ENCODE results near the gene NMNAT2. TPM values are rescaled to one million over a fixed set of nuclear protein-coding genes. Genes with fewer than 3 reads are reported as not detected.

Gene NMNAT2
- total RNA-seq, 2 experiments from 2014 or later = not detected

DNA sequence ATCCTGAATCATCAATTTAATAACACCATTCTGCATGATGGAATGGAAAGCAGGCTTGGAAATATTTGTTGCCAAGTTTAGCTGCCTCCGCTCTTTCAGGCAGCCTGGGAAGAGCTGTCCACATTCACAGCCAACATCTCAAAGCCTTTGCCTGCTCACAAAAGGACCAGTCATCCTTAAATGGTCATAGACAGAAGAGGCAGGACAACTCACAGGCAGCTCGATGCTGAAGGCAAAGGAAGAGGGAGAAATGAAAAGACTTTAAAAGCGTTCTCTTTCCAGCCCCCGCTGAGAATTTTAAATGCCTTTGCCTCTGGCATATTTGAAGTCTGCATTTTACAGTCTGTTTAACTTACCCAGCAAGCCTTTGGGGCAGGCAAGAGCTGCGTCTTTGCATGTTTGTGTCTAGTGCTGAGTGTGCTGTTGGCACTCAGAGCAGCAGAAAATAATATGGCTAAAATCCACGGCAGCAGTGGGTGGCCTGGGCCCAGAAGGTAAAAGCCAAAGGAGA lies 68.9 kb downstream of the NMNAT2 start:
- H3K4me3 ChIP-seq (ENCODE audit: low read depth, low read length, poor library complexity, severe bottlenecking) = no peak overlapping the region
- no peaks in the 10 kb centered on the region for H3K79me2 ChIP-seq (ENCODE audit: insufficient read depth, low read depth, low read length)
- no peaks in the 10 kb centered on the region for H3K9me2 ChIP-seq (ENCODE audit: insufficient read depth, low read length)
- H4K20me1 ChIP-seq (ENCODE audit: insufficient read depth, low read length) = no peaks in the 10 kb centered on the region
- H3K4me1 ChIP-seq (ENCODE audit: insufficient read depth, low read length, poor library complexity, severe bottlenecking) = no peaks in the 10 kb centered on the region
- no peak overlapping the region for H2AFZ ChIP-seq (ENCODE audit: low read length)
- intact Hi-C loops (cut with micrococcal nuclease; ENCODE audit: unreplicated experiment) = no loop called here
- ChIA-PET CTCF (ENCODE audit: unreplicated experiment) (no interaction called here), POLR2A (no interaction called here)
- no peak overlapping the region for H3K4me2 ChIP-seq (ENCODE audit: low read length)
- H3K27ac ChIP-seq (ENCODE audit: low read depth, low read length, poor library complexity, severe bottlenecking) = no peak overlapping the region
- no TSS peak for BruUV-seq (replicated peaks)
- DNase-seq (ENCODE audit: low spot score) = no peak
- H3K36me3 ChIP-seq (ENCODE audit: insufficient read depth, low read length) = no peaks in the 10 kb centered on the region
- no peaks in the 10 kb centered on the region for H3K9me3 ChIP-seq (ENCODE audit: low read length)
- no peak for TF ChIP-seq EZH2phosphoT487 (IDR thresholded peaks at IDR 0.05; ENCODE audit: borderline replicate concordance, low read depth, low read length)
- TF ChIP-seq, protein P1, sequence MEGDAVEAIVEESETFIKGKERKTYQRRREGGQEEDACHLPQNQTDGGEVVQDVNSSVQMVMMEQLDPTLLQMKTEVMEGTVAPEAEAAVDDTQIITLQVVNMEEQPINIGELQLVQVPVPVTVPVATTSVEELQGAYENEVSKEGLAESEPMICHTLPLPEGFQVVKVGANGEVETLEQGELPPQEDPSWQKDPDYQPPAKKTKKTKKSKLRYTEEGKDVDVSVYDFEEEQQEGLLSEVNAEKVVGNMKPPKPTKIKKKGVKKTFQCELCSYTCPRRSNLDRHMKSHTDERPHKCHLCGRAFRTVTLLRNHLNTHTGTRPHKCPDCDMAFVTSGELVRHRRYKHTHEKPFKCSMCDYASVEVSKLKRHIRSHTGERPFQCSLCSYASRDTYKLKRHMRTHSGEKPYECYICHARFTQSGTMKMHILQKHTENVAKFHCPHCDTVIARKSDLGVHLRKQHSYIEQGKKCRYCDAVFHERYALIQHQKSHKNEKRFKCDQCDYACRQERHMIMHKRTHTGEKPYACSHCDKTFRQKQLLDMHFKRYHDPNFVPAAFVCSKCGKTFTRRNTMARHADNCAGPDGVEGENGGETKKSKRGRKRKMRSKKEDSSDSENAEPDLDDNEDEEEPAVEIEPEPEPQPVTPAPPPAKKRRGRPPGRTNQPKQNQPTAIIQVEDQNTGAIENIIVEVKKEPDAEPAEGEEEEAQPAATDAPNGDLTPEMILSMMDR (conservative IDR thresholded peaks at IDR 0.05; ENCODE audit: low read length) = no peak

GRCh38 chr1:183346276-183346732 lies 71.9 kb downstream of the NMNAT2 start:
- H4K20me1 ChIP-seq (ENCODE audit: insufficient read depth, low read length) = no peaks in the 10 kb centered on the region
- H3K4me2 ChIP-seq (ENCODE audit: low read length) = no peak overlapping the region
- H3K9me3 ChIP-seq (ENCODE audit: low read length) = no peaks in the 10 kb centered on the region
- H3K4me3 ChIP-seq (ENCODE audit: low read depth, low read length, poor library complexity, severe bottlenecking) = no peak overlapping the region
- ChIA-PET POLR2A (interaction anchor here (0.6 kb wide), 1 partner anchor 363 kb away, joined by 4 read pairs; no protein-coding TSS in a partner anchor), CTCF (ENCODE audit: unreplicated experiment) (no interaction called here)
- no peak for DNase-seq (ENCODE audit: low spot score)
- TF ChIP-seq EZH2phosphoT487 (IDR thresholded peaks at IDR 0.05; ENCODE audit: borderline replicate concordance, low read depth, low read length) = no peak
- BruUV-seq (replicated peaks) = no TSS peak
- no peaks in the 10 kb centered on the region for H3K9me2 ChIP-seq (ENCODE audit: insufficient read depth, low read length)
- no peak overlapping the region for H3K27ac ChIP-seq (ENCODE audit: low read depth, low read length, poor library complexity, severe bottlenecking)
- no peaks in the 10 kb centered on the region for H3K79me2 ChIP-seq (ENCODE audit: insufficient read depth, low read depth, low read length)
- H2AFZ ChIP-seq (ENCODE audit: low read length) = no peak overlapping the region
- H3K4me1 ChIP-seq (ENCODE audit: insufficient read depth, low read length, poor library complexity, severe bottlenecking) = no peaks in the 10 kb centered on the region
- H3K36me3 ChIP-seq (ENCODE audit: insufficient read depth, low read length) = no peaks in the 10 kb centered on the region
- intact Hi-C loops (cut with micrococcal nuclease; ENCODE audit: unreplicated experiment) = no loop called here

GRCh38 chr1:183339556-183340167 lies 78.5 kb downstream of the NMNAT2 start:
- intact Hi-C loops (cut with micrococcal nuclease; ENCODE audit: unreplicated experiment) = no loop called here
- no peaks in the 10 kb centered on the region for H3K79me2 ChIP-seq (ENCODE audit: insufficient read depth, low read depth, low read length)
- H4K20me1 ChIP-seq (ENCODE audit: insufficient read depth, low read length) = no peaks in the 10 kb centered on the region
- no peak for DNase-seq (ENCODE audit: low spot score)
- no peak overlapping the region for H3K27ac ChIP-seq (ENCODE audit: low read depth, low read length, poor library complexity, severe bottlenecking)
- TF ChIP-seq, protein P1 (conservative IDR thresholded peaks at IDR 0.05; ENCODE audit: low read length) = no peak
- no peak for TF ChIP-seq EZH2phosphoT487 (IDR thresholded peaks at IDR 0.05; ENCODE audit: borderline replicate concordance, low read depth, low read length)
- H3K9me2 ChIP-seq (ENCODE audit: insufficient read depth, low read length) = no peaks in the 10 kb centered on the region
- H3K36me3 ChIP-seq (ENCODE audit: insufficient read depth, low read length) = no peaks in the 10 kb centered on the region
- ChIA-PET CTCF (ENCODE audit: unreplicated experiment) (no interaction called here), POLR2A (interaction anchor here (0.6 kb wide), 1 partner anchor 35 kb away, joined by 3 read pairs; no protein-coding TSS in a partner anchor)
- H2AFZ ChIP-seq (ENCODE audit: low read length) = no peak overlapping the region
- no peaks in the 10 kb centered on the region for H3K4me1 ChIP-seq (ENCODE audit: insufficient read depth, low read length, poor library complexity, severe bottlenecking)
- H3K4me2 ChIP-seq (ENCODE audit: low read length) = no peak overlapping the region
- no TSS peak for BruUV-seq (replicated peaks)
- H3K4me3 ChIP-seq (ENCODE audit: low read depth, low read length, poor library complexity, severe bottlenecking) = no peak overlapping the region
- H3K9me3 ChIP-seq (ENCODE audit: low read length) = no peaks in the 10 kb centered on the region

Measured in OCI-LY7 (cell line).